Measurements from ENCODE around the gene KAT6B. TPM values are rescaled to one million over a fixed set of nuclear protein-coding genes. Genes with fewer than 3 reads are reported as not detected.

Gene KAT6B
- total and polyA plus RNA-seq, 10 of the 15 experiments (the other 5 are each of a cell fraction or from before 2014, with no cell fraction given) = 2.7 to 22.6 (median 15.7) TPM

GRCh38 chr10:75048669-75049098 is 222.3 kb downstream of the KAT6B start:
- BruUV-seq (replicated peaks) = no TSS peak
- Histone ChIP-seq H3K9me3 (replicated peaks; ENCODE audit: control insufficient read depth, insufficient read depth, low read length) (no peaks in the 10 kb centered on the region), H3K4me1 (ENCODE audit: control insufficient read depth, insufficient read depth, low read length) (no peaks in the 10 kb centered on the region), H3K36me3 (ENCODE audit: control insufficient read depth in 2 of 2, insufficient read depth in 2 of 2, low read length in 1 of 2) (no peaks in the 10 kb centered on the region), H3K27ac (ENCODE audit: control insufficient read depth, insufficient read depth) (no peak overlapping the region), H3K4me3 (no peak overlapping the region), H3K27me3 (replicated peaks in 1 of 2; ENCODE audit: control insufficient read depth in 2 of 2, insufficient read depth in 2 of 2, low read length in 1 of 2) (no peaks in the 10 kb centered on the region; a peak in 1 of 4 replicates), H3K79me2 (ENCODE audit: control insufficient read depth, insufficient read depth, low read length) (no peaks in the 10 kb centered on the region), H2AFZ (ENCODE audit: control insufficient read depth, low read depth, low read length) (no peak overlapping the region), H4K20me1 (ENCODE audit: control insufficient read depth, insufficient read depth) (no peaks in the 10 kb centered on the region), H3K4me2 (ENCODE audit: control insufficient read depth, insufficient read depth) (no peak overlapping the region), H3K9ac (ENCODE audit: control insufficient read depth, insufficient read depth, low read length) (no peak overlapping the region)
- SMC1A ChIA-PET (ENCODE audit: uncharacterized antibody, unreplicated experiment) = no interaction called here
- ATAC-seq = no peak
- no peak for FAIRE-seq
- CTCF ChIA-PET = no interaction called here
- intact Hi-C loops (cut with micrococcal nuclease; ENCODE audit: unreplicated experiment) (no loop called here), in situ Hi-C loops (cut with MboI) (no loop called here)
- no peak for DNase-seq (ENCODE audit: low read depth, low spot score)
- RAD21 ChIA-PET (ENCODE audit: unreplicated experiment) = no interaction called here
- no peak for TF ChIP-seq RB1 (IDR thresholded peaks at IDR 0.05; ENCODE audit: borderline replicate concordance)
- no peak for TF ChIP-seq SMC3 (IDR thresholded peaks at IDR 0.05; ENCODE audit: borderline replicate concordance, low read length)
- TF ChIP-seq CEBPB (IDR thresholded peaks at IDR 0.05; ENCODE audit: borderline replicate concordance in 1 of 2, low read depth in 2 of 2, low read length in 2 of 2) = no peak
- WGBS (ENCODE audit: insufficient coverage, insufficient replicate concordance, low lambda C conversion rate, missing lambda C conversion rate) = 83% methylated on average over 9 of the region's 9 CpGs
- POLR2A ChIA-PET = no interaction called here

- RAD21 ChIA-PET (ENCODE audit: unreplicated experiment) = no interaction called here
- no TSS peak for BruUV-seq (replicated peaks)
- POLR2A ChIA-PET = no interaction called here
- DNase-seq (ENCODE audit: low read depth, low spot score) = no peak
- no peak overlapping the region for H3K4me3 ChIP-seq
- no peaks in the 10 kb centered on the region for H3K4me1 ChIP-seq (ENCODE audit: control insufficient read depth, insufficient read depth, low read length)
- intact Hi-C loops (cut with micrococcal nuclease; ENCODE audit: unreplicated experiment) (no loop called here), in situ Hi-C loops (cut with MboI) (no loop called here)
- 74% methylated on average over 19 of the region's 19 CpGs for WGBS (ENCODE audit: insufficient coverage, insufficient replicate concordance, low lambda C conversion rate, missing lambda C conversion rate)
- no peaks in the 10 kb centered on the region for H3K36me3 ChIP-seq (ENCODE audit: control insufficient read depth in 2 of 2, insufficient read depth in 2 of 2, low read length in 1 of 2)
- H3K27me3 ChIP-seq (replicated peaks in 1 of 2; ENCODE audit: control insufficient read depth in 2 of 2, insufficient read depth in 2 of 2, low read length in 1 of 2) = no peaks in the 10 kb centered on the region; a peak in 1 of 4 replicates
- H3K79me2 ChIP-seq (ENCODE audit: control insufficient read depth, insufficient read depth, low read length) = no peaks in the 10 kb centered on the region
- no peak for FAIRE-seq
- H3K4me2 ChIP-seq (ENCODE audit: control insufficient read depth, insufficient read depth) = no peak overlapping the region
- SMC1A ChIA-PET (ENCODE audit: uncharacterized antibody, unreplicated experiment) = no interaction called here
- H3K27ac ChIP-seq (ENCODE audit: control insufficient read depth, insufficient read depth) = no peak overlapping the region
- no peak overlapping the region for H3K9ac ChIP-seq (ENCODE audit: control insufficient read depth, insufficient read depth, low read length)
- no peak overlapping the region for H2AFZ ChIP-seq (ENCODE audit: control insufficient read depth, low read depth, low read length)
- no peaks in the 10 kb centered on the region for H3K9me3 ChIP-seq (replicated peaks; ENCODE audit: control insufficient read depth, insufficient read depth, low read length)
- TF ChIP-seq ZBTB33 (IDR thresholded peaks at IDR 0.05) = no peak
- TF ChIP-seq SMARCA5 (IDR thresholded peaks at IDR 0.05) = no peak
- no peak for TF ChIP-seq NFYA (IDR thresholded peaks at IDR 0.05; ENCODE audit: borderline replicate concordance, low read depth, low read length)
- no peak for TF ChIP-seq BACH1 (IDR thresholded peaks at IDR 0.05; ENCODE audit: borderline replicate concordance)
- no peak for TF ChIP-seq FOS (IDR thresholded peaks at IDR 0.05; ENCODE audit: borderline replicate concordance, extremely low read depth, insufficient read length)
- no peak for ATAC-seq
- H4K20me1 ChIP-seq (ENCODE audit: control insufficient read depth, insufficient read depth) = no peaks in the 10 kb centered on the region
- CTCF ChIA-PET = no interaction called here
Observed at GRCh38 chr10:75049316-75050148, 223.1 kb downstream of the KAT6B start.
